ENCODE measurements around the gene MAGEE1.

- no peak for TF ChIP-seq CTCF (IDR thresholded peaks at IDR 0.05; ENCODE audit: low read depth, low read length)
- no peak for TF ChIP-seq EZH2phosphoT487 (IDR thresholded peaks at IDR 0.05; ENCODE audit: low read depth)
Observed at GRCh38 chrX:76453737-76454406, 26.4 kb downstream of the MAGEE1 start.
